HT1080 (cell line): ENCODE results near the gene DPEP3. TPM values are rescaled to one million over a fixed set of nuclear protein-coding genes. Genes with fewer than 3 reads are reported as not detected.
"Not testable (repeated sequence)": the region's sequence is repeated elsewhere in the genome, so short reads cannot be mapped to it uniquely, and the experiment has no call there.

Source experiments
- DNase-seq: peaks from one replicate; pipeline ENCODE4 v3.0.0-alpha.2; 2015; ENCODE audit warnings: low read depth
- polyA plus RNA-seq, 2 experiments: library from polyadenylated mRNA; depleted of rRNA; stranded (reverse); fragments of >200 nt; gene quantifications; 2 replicates each; pipeline ENCODE4 v1.2.3, GENCODE V29; 2015
- total RNA-seq: library from RNA; depleted of rRNA; stranded (reverse); fragments of >200 nt; shearing (Covaris generic); gene quantifications from 2 replicates; pipeline ENCODE4 v1.2.3, GENCODE V29; 2014; rRNA removed

DPEP3 gene, protein sequence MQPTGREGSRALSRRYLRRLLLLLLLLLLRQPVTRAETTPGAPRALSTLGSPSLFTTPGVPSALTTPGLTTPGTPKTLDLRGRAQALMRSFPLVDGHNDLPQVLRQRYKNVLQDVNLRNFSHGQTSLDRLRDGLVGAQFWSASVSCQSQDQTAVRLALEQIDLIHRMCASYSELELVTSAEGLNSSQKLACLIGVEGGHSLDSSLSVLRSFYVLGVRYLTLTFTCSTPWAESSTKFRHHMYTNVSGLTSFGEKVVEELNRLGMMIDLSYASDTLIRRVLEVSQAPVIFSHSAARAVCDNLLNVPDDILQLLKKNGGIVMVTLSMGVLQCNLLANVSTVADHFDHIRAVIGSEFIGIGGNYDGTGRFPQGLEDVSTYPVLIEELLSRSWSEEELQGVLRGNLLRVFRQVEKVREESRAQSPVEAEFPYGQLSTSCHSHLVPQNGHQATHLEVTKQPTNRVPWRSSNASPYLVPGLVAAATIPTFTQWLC
- total RNA-seq = not detected in 2 replicates
- 0.06 TPM in 1 of 2 replicates, not detected in the other for polyA plus RNA-seq (2015; cell fraction: cytosol; rRNA removed)
- polyA plus RNA-seq (2015; cell fraction: nucleus; rRNA removed) = not detected in 2 replicates

DNA sequence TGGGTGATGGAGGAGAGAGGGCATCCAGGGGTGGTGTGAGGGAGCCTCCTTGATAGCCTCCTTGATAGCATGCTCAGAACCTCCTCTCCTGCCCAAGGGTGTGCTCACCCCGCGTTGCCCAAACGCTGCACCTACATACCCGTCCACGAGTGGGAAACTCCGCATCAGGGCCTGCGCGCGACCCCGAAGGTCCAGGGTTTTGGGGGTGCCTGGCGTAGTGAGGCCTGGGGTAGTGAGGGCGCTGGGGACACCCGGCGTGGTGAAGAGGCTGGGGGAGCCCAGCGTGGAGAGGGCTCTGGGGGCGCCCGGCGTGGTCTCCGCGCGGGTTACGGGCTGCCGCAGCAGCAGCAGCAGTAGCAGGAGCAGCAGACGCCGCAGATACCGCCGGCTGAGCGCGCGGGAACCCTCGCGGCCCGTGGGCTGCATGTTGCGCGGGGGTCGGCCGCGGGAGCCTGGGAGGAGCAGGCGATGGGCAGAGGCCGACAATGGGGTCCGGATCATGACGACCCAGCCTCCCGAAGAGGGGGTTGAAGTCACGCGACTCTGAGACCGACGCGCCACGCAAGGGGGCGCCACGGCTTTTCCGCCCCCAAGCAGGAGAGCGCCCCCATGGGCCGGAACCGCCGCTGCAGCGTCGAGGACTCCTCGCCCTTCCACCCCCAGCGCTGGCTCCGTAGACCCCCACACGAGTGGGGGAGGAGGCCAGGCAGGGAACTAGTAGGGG, at the start of gene DPEP3:
TSS of gene DPEP3 (minus strand) at position 545 of the 724 bp plus-strand sequence. CDS start at position 426, 119 bp downstream.
- no peak for DNase-seq

DNA sequence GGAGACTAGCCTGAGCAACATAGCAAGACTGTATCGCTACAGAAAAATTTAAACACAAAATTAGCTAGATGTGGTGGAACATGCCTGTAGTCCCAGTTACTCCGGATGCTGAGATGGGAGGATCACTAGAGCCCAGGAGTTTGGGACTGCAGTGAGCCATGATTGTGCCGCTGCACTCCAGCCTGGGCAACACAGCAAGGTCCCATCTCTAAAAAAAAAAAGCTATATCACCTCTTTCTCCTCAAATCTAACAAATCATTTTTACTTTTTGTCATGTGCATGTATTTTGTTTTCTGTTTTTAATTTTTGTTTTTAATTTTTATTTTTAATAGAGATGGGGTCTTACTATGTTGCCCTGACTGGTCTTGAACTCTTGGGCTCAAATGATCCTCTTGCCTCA, 48.7 kb upstream of the DPEP3 start:
- DNase-seq = no peak

DNA sequence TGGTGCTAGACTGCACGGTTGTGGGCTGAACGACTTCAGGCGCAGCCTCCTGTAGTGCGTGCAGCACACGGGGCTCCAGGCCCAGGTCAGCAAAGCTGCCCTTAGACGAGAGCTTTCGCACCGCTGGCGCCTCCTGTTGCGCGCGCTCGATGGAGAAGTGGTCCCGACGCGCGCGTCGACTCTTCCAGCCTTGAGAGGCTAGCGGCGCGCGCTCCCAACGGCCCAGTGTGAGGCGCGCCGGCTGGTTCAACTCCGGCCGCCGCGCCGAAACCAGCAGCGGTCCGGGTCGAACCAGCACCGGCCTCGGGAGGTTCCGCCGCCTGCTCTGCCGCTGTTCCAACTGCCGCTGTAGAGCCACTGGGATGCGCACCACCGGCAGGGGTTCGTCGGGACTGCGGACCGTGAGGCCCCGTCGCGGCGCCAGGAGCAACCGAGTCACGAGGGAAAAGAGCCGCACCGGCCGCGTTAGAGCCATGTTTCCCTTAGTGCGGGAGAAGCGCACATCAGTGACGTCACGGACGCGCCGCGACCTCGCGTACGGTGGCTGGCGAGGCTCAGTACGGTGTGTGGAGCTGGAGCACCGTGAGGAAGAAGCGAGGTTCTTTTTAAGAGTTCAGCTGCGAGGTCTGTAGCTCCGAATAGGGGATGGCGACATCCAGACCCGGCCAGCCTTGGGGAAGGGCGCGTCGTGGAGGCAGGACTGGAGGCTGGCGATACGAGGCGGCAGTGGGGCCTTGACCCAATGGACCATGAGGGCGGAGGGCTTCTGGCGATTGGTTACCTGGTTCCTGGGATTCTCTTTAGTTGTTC, 42.6 kb upstream of the DPEP3 start, which contains the start of the genes DDX28 and DUS2:
TSS of gene DDX28 (minus strand) at position 505 of the 810 bp plus-strand sequence. CDS start at position 475, 30 bp downstream.
TSS of gene DUS2 (plus strand) at position 557 of the 810 bp plus-strand sequence. CDS start 14,740 bp downstream, outside the sequence.
- peak; percentile 86 for DNase-seq

- DNase-seq = no peak
Observed at GRCh38 chr16:68022278-68022727, 42.0 kb upstream of the DPEP3 start.

GRCh38 chr16:68021490-68021889, 41.2 kb upstream of the DPEP3 start:
- DNase-seq = no peak

- no peak for DNase-seq
Observed at GRCh38 chr16:68019167-68019680, 38.9 kb upstream of the DPEP3 start.

DNA sequence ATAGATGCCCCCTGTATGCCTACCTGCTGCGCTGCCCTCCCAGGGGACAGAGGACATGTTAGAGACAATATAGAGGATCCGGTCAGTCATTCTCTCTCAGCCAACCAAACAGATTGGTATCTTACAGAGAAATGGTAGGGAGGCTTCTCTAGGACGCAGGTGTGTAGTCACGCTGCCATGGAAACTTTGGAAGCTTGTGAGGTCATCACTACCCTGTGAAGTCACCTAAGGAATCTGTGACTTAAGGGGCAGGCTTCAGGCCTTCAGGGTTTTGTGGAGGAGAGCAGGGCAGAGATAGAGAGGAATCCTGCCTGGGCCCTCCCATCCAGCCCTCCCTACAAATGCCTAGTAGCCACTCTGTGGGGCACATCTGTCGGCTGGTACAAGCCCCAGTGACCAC, 35.4 kb upstream of the DPEP3 start, which contains the start of gene DPEP2NB:
TSS of gene DPEP2NB (minus strand) at position 231 of the 400 bp plus-strand sequence. CDS start at position 90, 141 bp downstream.
- no peak for DNase-seq

- no peak for DNase-seq
Observed at GRCh38 chr16:68013440-68013839, 33.1 kb upstream of the DPEP3 start.

GRCh38 chr16:68009872-68010271, 29.6 kb upstream of the DPEP3 start:
- DNase-seq = not testable (repeated sequence)

DNA sequence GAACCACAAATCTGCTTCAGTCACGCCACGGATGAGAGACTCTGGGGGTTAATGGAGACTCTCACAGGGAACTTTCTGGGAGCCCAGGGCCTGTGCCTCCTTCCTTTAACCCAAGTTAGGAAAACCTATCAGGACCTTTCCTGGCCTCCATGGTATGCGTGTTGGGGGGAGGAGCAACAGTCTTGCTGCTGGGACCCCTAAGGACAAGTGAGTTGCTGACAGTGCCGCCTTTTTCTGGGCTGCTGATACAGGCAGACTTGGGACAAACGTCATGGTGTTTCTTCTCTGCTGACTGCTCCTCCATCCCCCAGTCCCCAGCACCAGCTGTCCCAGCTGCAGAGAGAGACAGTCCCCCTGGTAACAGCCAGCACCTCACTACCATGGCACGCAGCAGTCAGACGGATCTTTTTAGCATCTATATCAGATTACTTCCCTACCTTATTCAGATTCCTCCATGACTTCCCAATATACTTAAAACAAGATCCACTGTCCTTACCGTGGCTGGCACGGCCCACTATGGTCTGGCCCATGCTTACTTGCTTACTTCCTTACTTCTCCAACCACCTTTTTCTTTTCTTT, 28.9 kb upstream of the DPEP3 start:
- no peak for DNase-seq

- DNase-seq = no peak
Observed at GRCh38 chr16:68005786-68006286, 25.5 kb upstream of the DPEP3 start.

DNA sequence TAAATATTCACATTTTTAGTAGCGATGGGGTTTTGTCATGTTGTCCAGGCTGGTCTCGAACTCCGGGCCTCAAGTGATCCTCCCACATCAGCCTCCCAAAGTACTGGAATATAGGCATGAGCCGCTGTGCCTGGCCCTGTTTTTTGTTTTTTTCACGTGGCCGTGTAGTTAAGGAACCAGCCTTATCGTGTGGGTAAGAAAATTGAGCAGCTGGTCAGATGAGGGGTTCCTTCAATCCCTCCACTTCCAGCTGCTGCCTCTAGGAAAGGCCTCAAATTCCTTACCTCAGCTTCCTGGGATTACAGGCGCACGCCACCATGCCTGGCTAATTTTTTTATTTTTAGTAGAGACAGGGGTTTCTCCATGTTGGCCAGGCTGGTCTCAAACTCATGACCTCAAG, 24.9 kb upstream of the DPEP3 start:
- DNase-seq = no peak

GRCh38 chr16:68003031-68003430, 22.7 kb upstream of the DPEP3 start:
- DNase-seq = no peak

- no peak for DNase-seq
Observed at GRCh38 chr16:68000450-68000849, 20.2 kb upstream of the DPEP3 start.

- no peak for DNase-seq
Observed at GRCh38 chr16:67999985-68000384, 19.7 kb upstream of the DPEP3 start.

GRCh38 chr16:67998779-67999688, 18.7 kb upstream of the DPEP3 start, which contains the start of gene DPEP2:
Gene DPEP2, minus strand, starts transcription at chr16:67999484. Its CDS starts 6,272 bp downstream, at chr16:67993212.
- DNase-seq = not testable (repeated sequence)

GRCh38 chr16:67998231-67998778, 18.0 kb upstream of the DPEP3 start:
- DNase-seq = not testable (repeated sequence)

- DNase-seq = no peak
Observed at GRCh38 chr16:67996666-67997065, 16.4 kb upstream of the DPEP3 start.
